Fibroblast of skin of back (primary cell): ENCODE data around the gene MAGEB17.

Experiments used
- DNase-seq: peaks from one replicate; pipeline ENCODE4 v3.0.0-alpha.2; 2013

The MAGEB17 gene

GRCh38 chrX:16210061-16210460 lies 42.8 kb downstream of the MAGEB17 start:
- no peak for DNase-seq

- peak; percentile 57 for DNase-seq
These were observed 44.7 kb downstream of the MAGEB17 start for GRCh38 chrX:16212024-16212423.

GRCh38 chrX:16212436-16212835 lies 45.2 kb downstream of the MAGEB17 start:
- peak; percentile 3 for DNase-seq

- DNase-seq, result peak; percentile 73
These were observed 46.7 kb downstream of the MAGEB17 start for GRCh38 chrX:16213961-16214360.

- no peak for DNase-seq
These were observed 48.4 kb downstream of the MAGEB17 start for GRCh38 chrX:16215660-16216059.
